Type B pancreatic cell (in vitro differentiated cells): ENCODE results near the gene RARA. TPM values are rescaled to one million over a fixed set of nuclear protein-coding genes. Genes with fewer than 3 reads are reported as not detected.
A peak's percentile ranks its signal among the peaks of the same experiment; 100 is the strongest.

ENCODE experiments used
- DNase-seq: peaks from one replicate; pipeline ENCODE4 v3.0.0; 2021; ENCODE audit warnings: mixed read lengths; ENCODE audit not compliant: unreplicated experiment; ENCODE audit errors: extremely low spot score
- H3K27ac Mint-ChIP-seq: 2 replicates; pipeline ENCODE4 v1.8.0; 2021; ENCODE audit warnings: mild to moderate bottlenecking, mixed read lengths
- H3K27me3 Mint-ChIP-seq: 2 replicates; pipeline ENCODE4 v1.8.0; 2021; ENCODE audit warnings: mixed read lengths
- H3K36me3 Mint-ChIP-seq: 2 replicates; pipeline ENCODE4 v1.8.0; 2021; ENCODE audit warnings: mixed read lengths
- H3K4me1 Mint-ChIP-seq: one replicate; pipeline ENCODE4 v1.8.0; 2021; ENCODE audit warnings: mixed read lengths; ENCODE audit not compliant: unreplicated experiment
- H3K4me3 Mint-ChIP-seq: 2 replicates; pipeline ENCODE4 v1.8.0; 2021; ENCODE audit warnings: mild to moderate bottlenecking, mixed read lengths
- H3K9me3 Mint-ChIP-seq: 2 replicates; pipeline ENCODE4 v1.8.0; 2021; ENCODE audit warnings: mixed read lengths
- CTCF ChIP-seq: fragments of 200-600 bp; sonication (generic); conservative IDR thresholded peaks from 2 replicates; pipeline ENCODE4 v1.5.0; 2021; ENCODE audit warnings: antibody characterized with exemption, mild to moderate bottlenecking
- total RNA-seq: library from RNA; stranded (reverse); gene quantifications from 2 replicates; pipeline ENCODE4 v1.2.1, GENCODE V29; 2021; ENCODE audit warnings: low replicate concordance

Gene RARA
- total RNA-seq, 1 donor from 2014 or later = 34.3 TPM

- H3K9me3 Mint-ChIP-seq = no peaks in the 10 kb centered on the region
- no peak overlapping the region for H3K4me3 Mint-ChIP-seq
- no peak overlapping the region for H3K27ac Mint-ChIP-seq
- H3K36me3 Mint-ChIP-seq = peaks cover 8% of the 10 kb centered on the region
- H3K27me3 Mint-ChIP-seq = no peaks in the 10 kb centered on the region
- peaks cover 42% of the 10 kb centered on the region for H3K4me1 Mint-ChIP-seq
- no peak for TF ChIP-seq CTCF
- DNase-seq = no peak
These were observed 29.1 kb downstream of the RARA start for GRCh38 chr17:40338058-40338457.

GRCh38 chr17:40338941-40339649, 30.1 kb downstream of the RARA start:
- Mint-ChIP-seq H3K9me3 (no peaks in the 10 kb centered on the region), H3K4me3 (peak overlapping the region; percentile 5), H3K27me3 (no peaks in the 10 kb centered on the region), H3K27ac (peak overlapping the region; percentile 45), H3K4me1 (peaks cover 51% of the 10 kb centered on the region), H3K36me3 (peaks cover 8% of the 10 kb centered on the region)
- TF ChIP-seq CTCF = no peak
- DNase-seq = no peak

- Mint-ChIP-seq H3K4me3 (peak overlapping the region; percentile 91), H3K36me3 (peaks cover 5% of the 10 kb centered on the region), H3K4me1 (peaks cover 48% of the 10 kb centered on the region), H3K27me3 (no peaks in the 10 kb centered on the region), H3K27ac (peak overlapping the region; percentile 90), H3K9me3 (no peaks in the 10 kb centered on the region)
- no peak for TF ChIP-seq CTCF
- no peak for DNase-seq
These were observed 31.3 kb downstream of the RARA start for GRCh38 chr17:40340327-40340726.

GRCh38 chr17:40340880-40341807, 32.2 kb downstream of the RARA start:
- H3K4me1 Mint-ChIP-seq = peaks cover 50% of the 10 kb centered on the region
- no peaks in the 10 kb centered on the region for H3K27me3 Mint-ChIP-seq
- H3K4me3 Mint-ChIP-seq = peak overlapping the region; percentile 91
- peaks cover 5% of the 10 kb centered on the region for H3K36me3 Mint-ChIP-seq
- no peaks in the 10 kb centered on the region for H3K9me3 Mint-ChIP-seq
- peak overlapping the region; percentile 90 for H3K27ac Mint-ChIP-seq
- DNase-seq = peak; percentile 86
- peak; percentile 17 for TF ChIP-seq CTCF

GRCh38 chr17:40341808-40342503, 33.0 kb downstream of the RARA start:
- H3K9me3 Mint-ChIP-seq = no peaks in the 10 kb centered on the region
- H3K36me3 Mint-ChIP-seq = peaks cover 5% of the 10 kb centered on the region
- no peak for TF ChIP-seq CTCF
- H3K4me3 Mint-ChIP-seq = peak overlapping the region; percentile 93
- peak; percentile 86 for DNase-seq
- no peaks in the 10 kb centered on the region for H3K27me3 Mint-ChIP-seq
- peak overlapping the region; percentile 86 for H3K27ac Mint-ChIP-seq
- peaks cover 53% of the 10 kb centered on the region for H3K4me1 Mint-ChIP-seq
